GM18502 (cell line): Measurements from ENCODE around the gene SLC23A2.
"Not testable (repeated sequence)": the region's sequence is repeated elsewhere in the genome, so short reads cannot be mapped to it uniquely, and the experiment has no call there.

Experiments
- ATAC-seq: cut with Tn5 transposase; IDR thresholded peaks from one replicate; pipeline ENCODE4 v1.9.1; 2021; ENCODE audit warnings: mild to moderate bottlenecking; ENCODE audit not compliant: unreplicated experiment, poor library complexity

SLC23A2 gene

GRCh38 chr20:5001174-5002076, at the start of gene SLC23A2:
TSS of gene SLC23A2 (minus strand) at chr20:5001510. CDS start at chr20:4932562, 68,948 bp downstream.
- ATAC-seq = peak; percentile 53

GRCh38 chr20:5046656-5047339, 45.5 kb upstream of the SLC23A2 start:
- no peak for ATAC-seq

- ATAC-seq = no peak
These were observed 44.6 kb upstream of the SLC23A2 start for GRCh38 chr20:5045906-5046305.

GRCh38 chr20:5044075-5044620, 42.8 kb upstream of the SLC23A2 start:
- no peak for ATAC-seq

GRCh38 chr20:5041433-5041832, 40.1 kb upstream of the SLC23A2 start:
- ATAC-seq = no peak

GRCh38 chr20:5040345-5040744, 39.0 kb upstream of the SLC23A2 start:
- ATAC-seq = no peak

GRCh38 chr20:5039889-5040288, 38.6 kb upstream of the SLC23A2 start:
- no peak for ATAC-seq

GRCh38 chr20:5039255-5039657, 37.9 kb upstream of the SLC23A2 start:
- ATAC-seq = no peak

GRCh38 chr20:5036828-5037227, 35.5 kb upstream of the SLC23A2 start:
- ATAC-seq = no peak

- ATAC-seq = not testable (repeated sequence)
These were observed 34.2 kb upstream of the SLC23A2 start for GRCh38 chr20:5035518-5035917.

- ATAC-seq = no peak
These were observed 32.3 kb upstream of the SLC23A2 start for GRCh38 chr20:5033566-5033965.

- ATAC-seq = not testable (repeated sequence)
These were observed 30.4 kb upstream of the SLC23A2 start for GRCh38 chr20:5031701-5032100.

GRCh38 chr20:5031206-5031557, 29.9 kb upstream of the SLC23A2 start:
- ATAC-seq = no peak

- no peak for ATAC-seq
These were observed 29.3 kb upstream of the SLC23A2 start for GRCh38 chr20:5030348-5031205.

- ATAC-seq = not testable (repeated sequence)
These were observed 27.1 kb upstream of the SLC23A2 start for GRCh38 chr20:5028258-5029059.

- no peak for ATAC-seq
These were observed 23.7 kb upstream of the SLC23A2 start for GRCh38 chr20:5024982-5025381.

- ATAC-seq = no peak
These were observed 22.8 kb upstream of the SLC23A2 start for GRCh38 chr20:5024103-5024502.

- not testable (repeated sequence) for ATAC-seq
These were observed 21.9 kb upstream of the SLC23A2 start for GRCh38 chr20:5023171-5023570.

GRCh38 chr20:5020760-5021159, 19.4 kb upstream of the SLC23A2 start:
- ATAC-seq = no peak
